Esophagus (tissue), 2 donors: Measurements from ENCODE around the gene PCBP3. TPM values are rescaled to one million over a fixed set of nuclear protein-coding genes. Genes with fewer than 3 reads are reported as not detected.
"Not testable (repeated sequence)": the region's sequence is repeated elsewhere in the genome, so short reads cannot be mapped to it uniquely, and the experiment has no call there.

Experiments
- H3K27ac ChIP-seq, 2 donors: one replicate each; pipeline ENCODE4 v1.5.1; 2013; ENCODE audit warnings: low read depth in 2 of 2, mild to moderate bottlenecking in 2 of 2, inconsistent platforms in 1 of 2, low read length in 1 of 2, moderate library complexity in 1 of 2
- H3K27me3 ChIP-seq, 2 donors: one replicate each; pipeline ENCODE4 v1.6.1; 2013; ENCODE audit warnings: low read length in 2 of 2, control low read depth in 1 of 2, mild to moderate bottlenecking in 1 of 2; ENCODE audit not compliant: insufficient read depth in 2 of 2, control insufficient read depth in 1 of 2
- H3K36me3 ChIP-seq, 2 donors: one replicate each; pipeline ENCODE4 v1.6.1; 2013; ENCODE audit warnings: low read length in 1 of 2; ENCODE audit not compliant: control insufficient read depth in 2 of 2, insufficient read depth in 2 of 2
- H3K4me1 ChIP-seq, 2 donors: one replicate each; pipeline ENCODE4 v1.6.1; 2013; ENCODE audit warnings: low read length in 1 of 2; ENCODE audit not compliant: control insufficient read depth in 2 of 2, insufficient read depth in 2 of 2
- H3K4me3 ChIP-seq, 2 donors: one replicate each; pipeline ENCODE4 v1.5.1; 2013; ENCODE audit warnings: low read length in 2 of 2, mild to moderate bottlenecking in 2 of 2, low read depth in 1 of 2, moderate library complexity in 1 of 2
- H3K9me3 ChIP-seq, 2 donors: one replicate each; pipeline ENCODE4 v1.6.1; 2013; ENCODE audit warnings: mild to moderate bottlenecking in 2 of 2, low read depth in 1 of 2, low read length in 1 of 2, moderate library complexity in 1 of 2; ENCODE audit not compliant: control insufficient read depth in 2 of 2, insufficient read depth in 1 of 2
- WGBS, 2 donors: extraction: QIAGEN DNeasy Blood & Tissue Kit; methylation state at CpG; one replicate each; pipeline ENCODE4 v1.1.7; 2013; 5-methylcytosine and 5-hydroxymethylcytosine counted together
- polyA plus RNA-seq, 2 donors: library from polyadenylated mRNA; stranded (reverse); fragments of 200-250 nt; gene quantifications; one replicate each; pipeline ENCODE4 v1.2.3, GENCODE V29; 2013
- donor health status: healthy with polysubstance abuse.
- donor health status: Bipolar disorder and iron deficiency.

The PCBP3 gene
- polyA plus RNA-seq, 2 donors, result 0.24 to 0.67 TPM

DNA sequence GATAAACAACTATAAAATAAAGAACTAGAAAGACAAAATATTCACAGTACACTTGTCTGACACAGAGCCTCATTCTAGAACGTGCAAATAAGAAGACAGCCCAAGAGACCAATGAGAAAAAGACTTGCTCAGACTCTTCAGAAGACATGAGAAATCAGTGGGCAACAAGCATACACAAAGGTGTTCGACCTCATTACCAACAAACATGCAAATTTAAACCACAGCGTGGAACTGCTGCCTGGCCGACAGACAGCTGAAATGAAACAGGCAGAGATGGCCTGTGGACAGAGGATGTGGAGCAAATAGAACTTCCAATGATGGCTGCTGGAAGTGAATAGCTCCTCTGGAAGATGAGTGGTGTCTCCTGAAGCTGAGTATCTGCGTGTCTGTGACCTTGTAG is 315.7 kb downstream of the PCBP3 start:
- no peak overlapping the region for H3K4me3 ChIP-seq
- H3K4me1 ChIP-seq, result no peaks in the 10 kb centered on the region
- H3K9me3 ChIP-seq, result no peaks in the 10 kb centered on the region
- no peak overlapping the region for H3K27ac ChIP-seq
- no peaks in the 10 kb centered on the region for H3K27me3 ChIP-seq
- H3K36me3 ChIP-seq, result no peaks in the 10 kb centered on the region
- WGBS, 2 donors, result 71 to 75% methylated on average over 5 of the region's 5 CpGs

DNA sequence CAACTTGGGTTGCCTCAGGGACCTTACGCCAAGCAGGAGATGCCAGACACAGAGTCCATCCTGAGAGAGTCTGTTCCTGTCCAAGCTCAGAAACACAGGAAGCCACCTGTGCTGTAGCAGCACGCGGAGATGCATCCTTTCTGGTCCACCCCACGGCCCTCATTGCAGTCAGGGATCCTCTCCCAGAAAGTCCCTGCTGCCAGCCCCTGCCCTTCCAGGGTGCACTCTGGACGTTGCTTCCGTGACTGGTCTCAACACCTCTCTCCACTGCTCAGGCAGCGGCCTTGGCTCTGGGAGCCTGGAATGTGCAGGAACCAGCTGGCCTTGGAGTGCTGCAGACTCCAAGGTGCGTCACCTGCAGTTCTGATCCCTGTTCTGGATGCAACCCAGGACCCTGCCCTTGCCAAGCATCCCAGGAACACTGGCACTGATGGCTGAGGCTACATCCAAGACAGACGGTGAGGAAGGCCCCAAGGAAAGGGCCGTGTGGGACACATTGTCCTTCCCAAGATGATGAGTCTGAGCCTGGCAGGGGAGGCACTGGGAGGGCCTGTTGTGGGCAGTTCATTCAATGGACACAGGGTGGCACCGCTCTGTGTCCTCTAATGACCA is 316.4 kb downstream of the PCBP3 start:
- Histone ChIP-seq H3K4me3 (no peak overlapping the region), H3K27ac (no peak overlapping the region)

DNA sequence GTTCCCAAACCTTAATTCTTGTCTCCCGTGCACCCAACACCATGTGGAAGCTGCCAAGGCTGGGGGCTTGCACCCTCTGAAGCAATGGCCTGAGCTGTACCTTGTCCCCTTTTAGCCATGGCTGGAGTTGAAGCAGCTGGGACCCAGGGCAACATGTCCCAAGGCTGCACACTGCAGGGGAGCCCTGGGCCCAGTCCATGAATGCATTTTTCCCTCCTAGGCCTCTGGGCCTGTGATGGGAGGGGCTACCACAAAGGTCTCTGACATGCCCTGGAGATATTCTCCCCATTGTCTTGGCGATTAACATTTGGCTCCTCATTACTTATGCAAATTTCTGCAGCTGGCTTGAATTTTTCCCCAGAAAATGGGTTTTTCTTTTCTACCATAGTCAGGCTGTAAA is 317.9 kb downstream of the PCBP3 start:
- not testable (repeated sequence) for H3K9me3 ChIP-seq, H3K4me1 ChIP-seq, H3K4me3 ChIP-seq, H3K36me3 ChIP-seq, H3K27ac ChIP-seq, H3K27me3 ChIP-seq
- WGBS, 2 donors, result 63 to 67% methylated on average over 2 of the region's 2 CpGs

More for the DNA sequence above, 316.4 kb downstream of the PCBP3 start:
- Histone ChIP-seq H3K4me1 (no peaks in the 10 kb centered on the region), H3K9me3 (peaks cover 0 to 3% of the 10 kb centered on the region in 2 donors), H3K36me3 (no peaks in the 10 kb centered on the region), H3K27me3 (no peaks in the 10 kb centered on the region)
- 65 to 73% methylated on average over 11 of the region's 11 CpGs for WGBS, 2 donors

DNA sequence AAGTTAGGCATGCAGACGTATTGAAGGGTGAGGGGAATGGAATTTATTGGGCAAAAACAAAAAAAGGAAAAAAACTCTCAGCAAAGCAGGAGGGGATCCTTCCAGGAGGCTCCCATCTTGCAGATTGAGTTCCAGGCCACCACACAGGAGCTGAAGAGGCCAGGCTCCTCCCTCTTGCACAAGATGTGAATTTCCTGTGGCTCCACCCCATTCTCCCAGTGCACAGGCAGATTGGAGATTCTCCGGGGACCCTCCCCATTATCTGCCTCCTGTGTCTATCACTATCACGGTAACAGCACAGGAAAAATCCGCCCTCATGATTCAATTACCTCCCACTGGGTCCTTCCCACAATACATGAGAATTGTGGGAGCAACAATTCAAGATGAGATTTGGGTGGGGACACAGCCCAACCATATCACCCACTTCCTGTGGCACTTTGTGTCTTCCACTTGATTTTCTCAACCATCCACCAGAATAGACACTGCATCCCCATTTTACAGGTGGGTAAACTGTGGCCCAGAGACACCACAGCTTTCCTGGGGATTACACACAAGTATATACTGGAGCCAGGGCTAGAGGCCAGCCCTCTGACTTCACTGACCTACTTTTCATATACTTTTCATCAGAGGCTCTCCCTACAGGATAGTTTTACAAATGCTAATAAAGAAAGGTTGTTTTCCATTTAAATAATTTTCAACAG is 319.2 kb downstream of the PCBP3 start:
- no peaks in the 10 kb centered on the region for H3K4me1 ChIP-seq
- no peaks in the 10 kb centered on the region for H3K27me3 ChIP-seq
- no peak overlapping the region for H3K27ac ChIP-seq
- WGBS, 2 donors, result 74 to 84% methylated on average over 4 of the region's 4 CpGs
- H3K36me3 ChIP-seq, result no peaks in the 10 kb centered on the region
- no peak overlapping the region for H3K4me3 ChIP-seq
- peaks cover 0 to 3% of the 10 kb centered on the region in 2 donors for H3K9me3 ChIP-seq

DNA sequence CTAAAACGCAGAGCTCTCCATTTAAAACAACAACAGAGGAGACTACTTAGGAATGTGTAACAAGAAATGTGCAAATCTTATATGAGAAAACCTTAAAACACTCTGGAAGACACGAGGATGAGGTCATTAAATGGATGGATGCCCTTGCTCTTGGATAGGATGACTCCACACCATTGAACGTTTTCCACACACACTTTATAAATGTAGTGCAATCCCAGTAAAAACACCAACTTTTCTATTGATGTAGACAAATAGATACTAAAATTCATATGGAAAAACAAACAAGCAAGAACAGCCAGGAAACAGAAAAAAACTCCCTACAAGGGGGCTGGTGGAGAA is 319.7 kb downstream of the PCBP3 start:
- WGBS, 2 donors, result 52 to 53% methylated on average over 3 of the region's 3 CpGs
- Histone ChIP-seq H3K4me3 (no peak overlapping the region), H3K27ac (no peak overlapping the region), H3K4me1 (no peaks in the 10 kb centered on the region), H3K9me3 (peaks cover 0 to 3% of the 10 kb centered on the region in 2 donors), H3K36me3 (no peaks in the 10 kb centered on the region), H3K27me3 (no peaks in the 10 kb centered on the region)

GRCh38 chr21:45964649-45965048 is 321.1 kb downstream of the PCBP3 start:
- no peaks in the 10 kb centered on the region for H3K27me3 ChIP-seq
- H3K4me3 ChIP-seq, result no peak overlapping the region
- no peaks in the 10 kb centered on the region for H3K36me3 ChIP-seq
- peaks cover 0 to 3% of the 10 kb centered on the region in 2 donors for H3K9me3 ChIP-seq
- H3K4me1 ChIP-seq, result no peaks in the 10 kb centered on the region
- H3K27ac ChIP-seq, result no peak overlapping the region
- 20 to 23% methylated on average over 1 of the region's 1 CpG for WGBS, 2 donors

- no peak overlapping the region for H3K27ac ChIP-seq
These were observed 321.7 kb downstream of the PCBP3 start for GRCh38 chr21:45965084-45965809.

DNA sequence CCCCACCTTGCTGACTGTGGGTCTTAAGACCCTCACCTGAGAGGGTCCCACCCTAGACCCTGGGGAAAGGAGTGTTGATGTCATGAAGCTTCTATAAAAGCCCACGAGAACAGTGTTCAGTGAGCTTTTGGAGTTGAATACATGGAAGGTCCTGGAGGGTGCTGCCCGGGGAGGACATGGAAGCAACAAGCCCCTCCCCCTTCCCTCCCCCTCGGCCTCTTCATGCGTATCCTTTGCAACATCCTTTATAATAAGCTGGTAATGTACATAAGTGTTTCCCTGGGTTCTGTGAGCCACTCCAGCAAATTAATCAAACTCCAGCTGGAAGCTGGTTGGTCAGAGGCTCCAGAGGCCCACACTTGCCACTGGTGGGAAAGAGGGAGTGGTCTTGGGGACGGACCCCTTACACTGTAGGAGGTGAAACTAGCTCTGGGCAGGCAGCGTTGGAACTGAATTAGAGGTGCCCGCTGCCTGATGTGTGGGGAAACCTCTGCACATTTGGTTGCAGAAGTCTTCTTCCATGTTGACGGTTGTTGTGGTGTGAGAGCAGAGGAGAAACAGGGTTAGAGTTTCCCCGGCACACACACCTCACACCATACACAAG is 323.4 kb downstream of the PCBP3 start:
- H3K27me3 ChIP-seq, result no peaks in the 10 kb centered on the region
- H3K36me3 ChIP-seq, result no peaks in the 10 kb centered on the region
- 69% methylated on average over 9 of the region's 9 CpGs for WGBS, 2 donors
- H3K4me3 ChIP-seq, result no peak overlapping the region
- peaks cover 0 to 3% of the 10 kb centered on the region in 2 donors for H3K4me1 ChIP-seq
- H3K27ac ChIP-seq, result no peak overlapping the region
- peaks cover 0 to 3% of the 10 kb centered on the region in 2 donors for H3K9me3 ChIP-seq

More at GRCh38 chr21:45965084-45965809, 321.7 kb downstream of the PCBP3 start:
- Histone ChIP-seq H3K9me3 (peaks cover 0 to 3% of the 10 kb centered on the region in 2 donors), H3K36me3 (no peaks in the 10 kb centered on the region), H3K4me3 (no peak overlapping the region), H3K4me1 (no peaks in the 10 kb centered on the region), H3K27me3 (no peaks in the 10 kb centered on the region)
- 85 to 88% methylated on average over 4 of the region's 4 CpGs for WGBS, 2 donors

GRCh38 chr21:45969921-45970673 is 326.6 kb downstream of the PCBP3 start:
- Histone ChIP-seq H3K4me3 (no peak overlapping the region), H3K9me3 (no peaks in the 10 kb centered on the region), H3K36me3 (no peaks in the 10 kb centered on the region), H3K4me1 (peaks cover 3 to 18% of the 10 kb centered on the region in 2 donors), H3K27me3 (peaks cover 0 to 9% of the 10 kb centered on the region in 2 donors), H3K27ac (no peak overlapping the region)
- 62 to 65% methylated on average over 18 to 22 of the region's 22 CpGs for WGBS, 2 donors
